Endothelial cell of umbilical vein (primary cell): ENCODE measurements around the gene MPP3.

Experiments
- CTCF ChIP-seq, 2 donors: IDR thresholded peaks; 1 replicate in 1 of 2; 2 replicates in 1 of 2; pipeline ENCODE4 v1.5.1; 2011; ENCODE audit warnings: low read length in 2 of 2, mild to moderate bottlenecking in 2 of 2, moderate library complexity in 2 of 2, control low read depth in 1 of 2, inconsistent platforms in 1 of 2, low read depth in 1 of 2; ENCODE audit not compliant: insufficient read depth in 1 of 2; ENCODE audit errors: extremely low read depth in 1 of 2
- EZH2 ChIP-seq: IDR thresholded peaks from 2 replicates; pipeline ENCODE4 v1.6.1; 2012; ENCODE audit warnings: borderline replicate concordance, low read depth, mild to moderate bottlenecking, moderate library complexity, low read length, inconsistent platforms; ENCODE audit not compliant: severe bottlenecking
- FOS ChIP-seq: IDR thresholded peaks from 2 replicates; pipeline ENCODE4 v1.6.1; 2011; ENCODE audit warnings: mild to moderate bottlenecking, low read length, moderate library complexity, borderline replicate concordance; ENCODE audit not compliant: insufficient read depth
- MAX ChIP-seq: IDR thresholded peaks from 2 replicates; pipeline ENCODE4 v1.6.1; 2011; ENCODE audit not compliant: insufficient read depth, insufficient read length
- POLR2A ChIP-seq: IDR thresholded peaks from 2 replicates; pipeline ENCODE4 v1.6.1; 2012; ENCODE audit warnings: low read depth, mild to moderate bottlenecking, control low read depth, low read length
- POLR2AphosphoS5 ChIP-seq: IDR thresholded peaks from 2 replicates; pipeline ENCODE4 v1.6.1; 2012; ENCODE audit warnings: low read depth, mild to moderate bottlenecking, control low read depth, low read length, moderate library complexity; ENCODE audit not compliant: insufficient read depth

GRCh38 chr17:43861960-43862359 lies 29.0 kb upstream of the MPP3 start:
- TF ChIP-seq POLR2A (no peak), MAX (no peak), CTCF (IDR thresholded peaks at IDR 0.05; ENCODE audit: extremely low read depth in 1 of 2, insufficient read depth in 1 of 2, low read depth in 1 of 2, low read length in 2 of 2) (no peak), FOS (no peak), POLR2AphosphoS5 (no peak), EZH2 (no peak)
